ENCODE measurements around the gene IGSF9. TPM values are rescaled to one million over a fixed set of nuclear protein-coding genes. Genes with fewer than 3 reads are reported as not detected.

IGSF9 gene
- total and polyA plus RNA-seq, 10 of the 15 experiments (the other 5 are each of a cell fraction or from before 2014, with no cell fraction given): 0.04 to 0.07 TPM; not detected in 8

DNA sequence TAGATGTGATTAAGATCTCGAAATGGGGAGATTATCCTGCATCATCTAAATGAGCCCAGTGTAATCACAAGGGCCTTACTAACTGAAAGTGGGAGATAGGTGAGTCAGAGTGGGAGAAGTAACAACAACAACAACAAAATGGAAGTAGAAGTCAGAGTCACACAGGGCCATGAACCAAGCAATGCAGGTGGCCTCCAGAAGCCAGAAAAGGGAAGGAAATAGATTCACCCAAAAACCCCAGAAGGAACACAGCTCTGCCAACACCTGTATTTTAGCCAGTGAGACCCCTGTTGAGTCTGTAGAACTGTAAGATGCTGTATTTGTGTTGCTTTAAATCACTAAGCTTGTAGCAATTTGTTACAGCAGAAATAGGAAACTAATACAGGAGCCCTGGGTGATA lies 24.2 kb downstream of the IGSF9 start (continued):
- no peak for TF ChIP-seq KLF5 (IDR thresholded peaks at IDR 0.05; ENCODE audit: partially characterized antibody)
- no peak for TF ChIP-seq ZNF384 (IDR thresholded peaks at IDR 0.05; ENCODE audit: borderline replicate concordance, low read depth, low read length)
- peak; percentile 59 for TF ChIP-seq NFIC (IDR thresholded peaks at IDR 0.05; ENCODE audit: low read depth, low read length)
- TF ChIP-seq EP300 (IDR thresholded peaks at IDR 0.05; ENCODE audit: borderline replicate concordance in 1 of 2, control insufficient read depth in 1 of 2, low read depth in 2 of 2, low read length in 2 of 2): 0 out of 4 replicates have a peak, but pooled peaks of 1 of the 2 experiments have one; percentile 7
- TF ChIP-seq BCL11A (IDR thresholded peaks at IDR 0.05; ENCODE audit: low read depth, low read length): 0 out of 2 replicates have a peak, but pooled peaks have one; percentile 38
- 0 out of 2 replicates have a peak, but pooled peaks have one; percentile 16 for TF ChIP-seq NBN (IDR thresholded peaks at IDR 0.05)
- TF ChIP-seq CREB1 (IDR thresholded peaks at IDR 0.05; ENCODE audit: low read depth): peak; percentile 77
- no peak for TF ChIP-seq STAT3 (IDR thresholded peaks at IDR 0.05; ENCODE audit: low read depth, low read length)
- TF ChIP-seq EGR1 (IDR thresholded peaks at IDR 0.05; ENCODE audit: borderline replicate concordance in 1 of 2, low read depth in 2 of 2, low read length in 2 of 2): no peak
- TF ChIP-seq, protein P1, sequence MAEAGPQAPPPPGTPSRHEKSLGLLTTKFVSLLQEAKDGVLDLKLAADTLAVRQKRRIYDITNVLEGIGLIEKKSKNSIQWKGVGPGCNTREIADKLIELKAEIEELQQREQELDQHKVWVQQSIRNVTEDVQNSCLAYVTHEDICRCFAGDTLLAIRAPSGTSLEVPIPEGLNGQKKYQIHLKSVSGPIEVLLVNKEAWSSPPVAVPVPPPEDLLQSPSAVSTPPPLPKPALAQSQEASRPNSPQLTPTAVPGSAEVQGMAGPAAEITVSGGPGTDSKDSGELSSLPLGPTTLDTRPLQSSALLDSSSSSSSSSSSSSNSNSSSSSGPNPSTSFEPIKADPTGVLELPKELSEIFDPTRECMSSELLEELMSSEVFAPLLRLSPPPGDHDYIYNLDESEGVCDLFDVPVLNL (IDR thresholded peaks at IDR 0.05; ENCODE audit: low read depth, low read length): no peak
- peak; percentile 77; the same call in 1 of the 2 replicates for TF ChIP-seq CREM (IDR thresholded peaks at IDR 0.05; ENCODE audit: low read depth)
- peak; percentile 68 for TF ChIP-seq ATF7 (IDR thresholded peaks at IDR 0.05; ENCODE audit: low read depth)
- TF ChIP-seq POLR2A (IDR thresholded peaks at IDR 0.05; ENCODE audit: low read depth, low read length): no peak
- no peak for TF ChIP-seq PML (IDR thresholded peaks at IDR 0.05; ENCODE audit: low read length)
- no peak for TF ChIP-seq RBBP5 (conservative IDR thresholded peaks at IDR 0.05)
- TF ChIP-seq MTA2 (IDR thresholded peaks at IDR 0.05; ENCODE audit: low read depth): peak; percentile 37; the same call in 1 of the 2 replicates
- no peak for TF ChIP-seq SRF (IDR thresholded peaks at IDR 0.05; ENCODE audit: low read depth in 2 of 2, low read length in 2 of 2)
- TF ChIP-seq JUND (IDR thresholded peaks at IDR 0.05; ENCODE audit: low read depth, low read length): no peak
